Measurements from ENCODE around the gene CLDND2.

- TF ChIP-seq FOXK2 (IDR thresholded peaks at IDR 0.05), result no peak
- TF ChIP-seq NFRKB (IDR thresholded peaks at IDR 0.05), result no peak
Measured at GRCh38 chr19:51370230-51370629, 1.4 kb upstream of the CLDND2 start.
